Left lung (tissue), 10 donors: ENCODE measurements around the gene CACNA1D. TPM values are rescaled to one million over a fixed set of nuclear protein-coding genes. Genes with fewer than 3 reads are reported as not detected.

ENCODE experiments used
- ATAC-seq: fragments of 200-7000 bp; cut with Tn5 transposase; one replicate; pipeline ENCODE4 v1.9.1; 2020; ENCODE audit warnings: moderate library complexity
- DNase-seq, 4 donors: peaks; one replicate each; pipeline ENCODE4 v3.0.0-alpha.2; 2013 to 2020
- H3K27ac ChIP-seq, 2 donors: fragments of 200-600 bp; sonication (generic) in 1 of 2; one replicate each; pipeline versions ENCODE4 v1.5.0 to v1.8.0; 2020 to 2021
- H3K27me3 ChIP-seq, 2 donors: fragments of 200-600 bp; sonication (generic) in 1 of 2; one replicate each; pipeline versions ENCODE4 v1.5.0 to v1.8.0; 2020 to 2021
- H3K36me3 ChIP-seq, 2 donors: fragments of 200-600 bp; sonication (generic) in 1 of 2; one replicate each; pipeline versions ENCODE4 v1.5.0 to v1.8.0; 2020 to 2021
- H3K4me1 ChIP-seq, 2 donors: fragments of 200-600 bp; one replicate each; pipeline ENCODE4 v1.8.0; 2021
- H3K4me3 ChIP-seq, 2 donors: fragments of 200-600 bp; sonication (generic) in 1 of 2; one replicate each; pipeline versions ENCODE4 v1.5.0 to v1.8.0; 2020 to 2021; ENCODE audit warnings: mild to moderate bottlenecking in 1 of 2
- H3K9me3 ChIP-seq, 2 donors: fragments of 200-600 bp; sonication (generic) in 1 of 2; one replicate each; pipeline versions ENCODE4 v1.5.0 to v1.8.0; 2020 to 2021
- CTCF ChIP-seq, 2 donors: fragments of 200-600 bp; sonication (generic) in 1 of 2; IDR thresholded peaks; one replicate each; pipeline versions ENCODE4 v1.5.0 to v1.8.0; 2021; ENCODE audit warnings: antibody characterized with exemption in 2 of 2
- intact Hi-C, 2 donors: fragments of 100-400 bp; cut with DNase I; formaldehyde crosslinking; loops; one replicate each; pipeline versions ENCODE4 v1.11.2 to v1.14.2; 2022
- polyA plus RNA-seq, 6 donors: library from polyadenylated mRNA; unstranded; fragments of 120-200 nt; gene quantifications; one replicate each; pipeline ENCODE4 v1.2.1, GENCODE V29; 2013; ENCODE audit not compliant: insufficient read length in 6 of 6
- total RNA-seq, 2 donors: library from RNA; stranded (reverse); fragmentation: NEBNext Ultra II Directional; extraction: Animal tissue kit (Norgen Biotek cat#: 25700); gene quantifications; one replicate each; pipeline ENCODE4 v1.2.1, GENCODE V29; 2021
- donor health status: DM: no; HTN: yes; CAD: no.
- donor health status: DM: no; HTN: no; CAD: no.

Gene CACNA1D
- total and polyA plus RNA-seq, 8 donors = 32.6 to 78.2 (median 56.2) TPM

GRCh38 chr3:53677413-53677812 is 183.0 kb downstream of the CACNA1D start:
- ATAC-seq (peak; percentile 91), DNase-seq (no peak)
- H3K27ac ChIP-seq = no peak overlapping the region
- H3K4me3 ChIP-seq = no peak overlapping the region
- H3K27me3 ChIP-seq = peaks cover 0 to 23% of the 10 kb centered on the region in 2 donors
- TF ChIP-seq CTCF (IDR thresholded peaks at IDR 0.05) = peak; percentile 11 to 18
- H3K4me1 ChIP-seq = peaks cover 0 to 4% of the 10 kb centered on the region in 2 donors
- intact Hi-C loops = no loop called here
- H3K9me3 ChIP-seq = no peaks in the 10 kb centered on the region
- H3K36me3 ChIP-seq = no peaks in the 10 kb centered on the region

GRCh38 chr3:53680028-53680427 is 185.6 kb downstream of the CACNA1D start:
- intact Hi-C loops = no loop called here

GRCh38 chr3:53682807-53683206 is 188.4 kb downstream of the CACNA1D start:
- Histone ChIP-seq H3K9me3 (no peaks in the 10 kb centered on the region), H3K36me3 (no peaks in the 10 kb centered on the region), H3K4me1 (no peaks in the 10 kb centered on the region), H3K4me3 (no peak overlapping the region), H3K27me3 (peaks cover 0 to 53% of the 10 kb centered on the region in 2 donors), H3K27ac (no peak overlapping the region)
- TF ChIP-seq CTCF (IDR thresholded peaks at IDR 0.05) = no peak
- intact Hi-C loops = no loop called here
- ATAC-seq (no peak), DNase-seq (no peak)

More at GRCh38 chr3:53680028-53680427, 185.6 kb downstream of the CACNA1D start:
- Histone ChIP-seq H3K9me3 (no peaks in the 10 kb centered on the region), H3K36me3 (no peaks in the 10 kb centered on the region), H3K27me3 (peaks cover 0 to 45% of the 10 kb centered on the region in 2 donors), H3K4me1 (no peaks in the 10 kb centered on the region), H3K27ac (peak overlapping the region in 1 of 2 donors; percentile 26), H3K4me3 (no peak overlapping the region)
- TF ChIP-seq CTCF (IDR thresholded peaks at IDR 0.05) = no peak
- DNase-seq (peak in 2 of 4 donors; percentile 84 to 93), ATAC-seq (peak; percentile 24)

GRCh38 chr3:53688066-53688465 is 193.7 kb downstream of the CACNA1D start:
- Histone ChIP-seq H3K4me1 (no peaks in the 10 kb centered on the region), H3K27ac (no peak overlapping the region), H3K4me3 (no peak overlapping the region), H3K27me3 (peaks cover 0 to 32% of the 10 kb centered on the region in 2 donors), H3K36me3 (no peaks in the 10 kb centered on the region), H3K9me3 (no peaks in the 10 kb centered on the region)
- ATAC-seq (no peak), DNase-seq (no peak)
- no peak for TF ChIP-seq CTCF (IDR thresholded peaks at IDR 0.05)
- intact Hi-C loops = no loop called here

- DNase-seq (no peak), ATAC-seq (no peak)
- intact Hi-C loops = no loop called here
- TF ChIP-seq CTCF (IDR thresholded peaks at IDR 0.05) = no peak
- Histone ChIP-seq H3K27ac (no peak overlapping the region), H3K4me3 (no peak overlapping the region), H3K36me3 (no peaks in the 10 kb centered on the region), H3K27me3 (peaks cover 0 to 27% of the 10 kb centered on the region in 2 donors), H3K9me3 (no peaks in the 10 kb centered on the region), H3K4me1 (no peaks in the 10 kb centered on the region)
Observed at GRCh38 chr3:53688989-53689388, 194.6 kb downstream of the CACNA1D start.
